Colonic mucosa (tissue), 4 donors: ENCODE data around the gene NSMF. TPM values are rescaled to one million over a fixed set of nuclear protein-coding genes. Genes with fewer than 3 reads are reported as not detected.

ENCODE experiments used
- DNase-seq: peaks from one replicate; pipeline ENCODE4 v3.0.0-alpha.2; 2020
- H3K27ac ChIP-seq: fragments of 200-600 bp; one replicate; pipeline ENCODE4 v1.8.0; 2021
- H3K27me3 ChIP-seq: fragments of 200-600 bp; one replicate; pipeline ENCODE4 v1.8.0; 2021
- H3K36me3 ChIP-seq: fragments of 200-600 bp; one replicate; pipeline ENCODE4 v1.8.0; 2021
- H3K4me1 ChIP-seq: fragments of 200-600 bp; one replicate; pipeline ENCODE4 v1.8.0; 2021; ENCODE audit warnings: mild to moderate bottlenecking
- H3K4me3 ChIP-seq: fragments of 200-600 bp; one replicate; pipeline ENCODE4 v1.8.0; 2021
- H3K9ac ChIP-seq, 2 donors: one replicate each; pipeline ENCODE4 v1.7.0; 2013; ENCODE audit warnings: control low read depth in 2 of 2, low read depth in 2 of 2, low read length in 2 of 2
- H3K9me3 ChIP-seq: fragments of 200-600 bp; one replicate; pipeline ENCODE4 v1.8.0; 2021
- intact Hi-C: fragments of 100-400 bp; cut with DNase I; formaldehyde crosslinking; loops from one replicate; pipeline ENCODE4 v1.14.1; 2022
- microRNA-seq: library from miRNA; unstranded; fragments of <30 nt; microRNA quantifications from one replicate; pipeline ENCODE4, GENCODE V29; 2019
- total RNA-seq, 2 donors: library from RNA; stranded (reverse); fragmentation: NEBNext Ultra II Directional in 1 of 2; extraction: Animal tissue kit (Norgen Biotek cat#: 25700) in 1 of 2; gene quantifications; one replicate each; pipeline ENCODE4 v1.2.1, GENCODE V29; 2021
- TF ChIP-seq, protein P1 (sequence below): fragments of 200-600 bp; IDR thresholded peaks from one replicate; pipeline ENCODE4 v1.8.0; 2022; ENCODE audit warnings: antibody characterized with exemption, mild to moderate bottlenecking
- donor health status: healthy.
- donor health status: DM: no; HTN: no; CAD: no.
- donor health status: DM: no; HTN: no; CAD: no.

NSMF gene
- total RNA-seq, 2 donors from 2014 or later: 33.7 to 47.8 TPM

GRCh38 chr9:137397675-137398423, 61.3 kb downstream of the NSMF start:
- H3K27me3 ChIP-seq: no peaks in the 10 kb centered on the region
- H3K27ac ChIP-seq: no peak overlapping the region
- no peaks in the 10 kb centered on the region for H3K4me1 ChIP-seq
- no peaks in the 10 kb centered on the region for H3K36me3 ChIP-seq
- DNase-seq: no peak
- intact Hi-C loops: no loop called here
- no peaks in the 10 kb centered on the region for H3K9me3 ChIP-seq
- no peak overlapping the region for H3K9ac ChIP-seq
- no peak overlapping the region for H3K4me3 ChIP-seq
- TF ChIP-seq, protein P1, sequence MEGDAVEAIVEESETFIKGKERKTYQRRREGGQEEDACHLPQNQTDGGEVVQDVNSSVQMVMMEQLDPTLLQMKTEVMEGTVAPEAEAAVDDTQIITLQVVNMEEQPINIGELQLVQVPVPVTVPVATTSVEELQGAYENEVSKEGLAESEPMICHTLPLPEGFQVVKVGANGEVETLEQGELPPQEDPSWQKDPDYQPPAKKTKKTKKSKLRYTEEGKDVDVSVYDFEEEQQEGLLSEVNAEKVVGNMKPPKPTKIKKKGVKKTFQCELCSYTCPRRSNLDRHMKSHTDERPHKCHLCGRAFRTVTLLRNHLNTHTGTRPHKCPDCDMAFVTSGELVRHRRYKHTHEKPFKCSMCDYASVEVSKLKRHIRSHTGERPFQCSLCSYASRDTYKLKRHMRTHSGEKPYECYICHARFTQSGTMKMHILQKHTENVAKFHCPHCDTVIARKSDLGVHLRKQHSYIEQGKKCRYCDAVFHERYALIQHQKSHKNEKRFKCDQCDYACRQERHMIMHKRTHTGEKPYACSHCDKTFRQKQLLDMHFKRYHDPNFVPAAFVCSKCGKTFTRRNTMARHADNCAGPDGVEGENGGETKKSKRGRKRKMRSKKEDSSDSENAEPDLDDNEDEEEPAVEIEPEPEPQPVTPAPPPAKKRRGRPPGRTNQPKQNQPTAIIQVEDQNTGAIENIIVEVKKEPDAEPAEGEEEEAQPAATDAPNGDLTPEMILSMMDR: no peak

Small RNA genes within 50 kb of the gene (microRNA-seq; reads per million reads assigned to microRNA genes)
- gene MIR7114: 1.7 reads per million

Other genes with a start within 250 kb of the NSMF start
- 1 to 10 TPM; 6.5 to 9.3 TPM for gene RNF208, start 237.1 kb downstream of the NSMF start, total RNA-seq
- gene CYSRT1, start 234.2 kb downstream of the NSMF start, total RNA-seq: under 1 TPM in 1 of 2 donors, not detected in 1; 0.64 TPM
- not detected for gene RNF224, start 231.8 kb downstream of the NSMF start, total RNA-seq
- not detected for gene SLC34A3, start 228.4 kb downstream of the NSMF start, total RNA-seq
- gene TUBB4B, start 218.0 kb downstream of the NSMF start, total RNA-seq: 100 to 1,000 TPM; 303 to 779 TPM
- gene STPG3, start 208.0 kb downstream of the NSMF start, total RNA-seq: not detected
- 10 to 100 TPM; 62.1 to 87.1 TPM for gene NELFB, start 204.0 kb downstream of the NSMF start, total RNA-seq
- 10 to 100 TPM; 57.1 to 63.9 TPM for gene TOR4A, start 181.6 kb downstream of the NSMF start, total RNA-seq
- 100 to 1,000 TPM; 120 to 178 TPM for gene NRARP, start 157.1 kb downstream of the NSMF start, total RNA-seq
- 10 to 100 TPM; 34.9 to 36.4 TPM for gene EXD3, start 36.2 kb downstream of the NSMF start, total RNA-seq
- gene NOXA1, start 35.9 kb downstream of the NSMF start, total RNA-seq: 10 to 100 TPM; 27.5 to 29.3 TPM
- gene ENTPD8, start 18.0 kb downstream of the NSMF start, total RNA-seq: 10 to 100 TPM; 48.3 to 72.0 TPM
- gene PNPLA7, start 91.1 kb upstream of the NSMF start, total RNA-seq: 1 to 10 TPM; 6.1 to 7.1 TPM
- gene MRPL41, start 92.5 kb upstream of the NSMF start, total RNA-seq: 100 to 1,000 TPM in 1 of 2 donors, 10 to 100 TPM in 1; 94.4 to 146 TPM
- 10 to 100 TPM; 15.6 to 30.6 TPM for gene DPH7, start 119.6 kb upstream of the NSMF start, total RNA-seq
- gene ZMYND19, start 131.2 kb upstream of the NSMF start, total RNA-seq: 10 to 100 TPM; 14.4 to 36.0 TPM
- gene ARRDC1, start 146.4 kb upstream of the NSMF start, total RNA-seq: 10 to 100 TPM; 69.1 to 97.2 TPM
- gene EHMT1, start 159.7 kb upstream of the NSMF start, total RNA-seq: 10 to 100 TPM; 56.2 to 97.9 TPM